ENCODE measurements around the gene MEX3A.

DNA sequence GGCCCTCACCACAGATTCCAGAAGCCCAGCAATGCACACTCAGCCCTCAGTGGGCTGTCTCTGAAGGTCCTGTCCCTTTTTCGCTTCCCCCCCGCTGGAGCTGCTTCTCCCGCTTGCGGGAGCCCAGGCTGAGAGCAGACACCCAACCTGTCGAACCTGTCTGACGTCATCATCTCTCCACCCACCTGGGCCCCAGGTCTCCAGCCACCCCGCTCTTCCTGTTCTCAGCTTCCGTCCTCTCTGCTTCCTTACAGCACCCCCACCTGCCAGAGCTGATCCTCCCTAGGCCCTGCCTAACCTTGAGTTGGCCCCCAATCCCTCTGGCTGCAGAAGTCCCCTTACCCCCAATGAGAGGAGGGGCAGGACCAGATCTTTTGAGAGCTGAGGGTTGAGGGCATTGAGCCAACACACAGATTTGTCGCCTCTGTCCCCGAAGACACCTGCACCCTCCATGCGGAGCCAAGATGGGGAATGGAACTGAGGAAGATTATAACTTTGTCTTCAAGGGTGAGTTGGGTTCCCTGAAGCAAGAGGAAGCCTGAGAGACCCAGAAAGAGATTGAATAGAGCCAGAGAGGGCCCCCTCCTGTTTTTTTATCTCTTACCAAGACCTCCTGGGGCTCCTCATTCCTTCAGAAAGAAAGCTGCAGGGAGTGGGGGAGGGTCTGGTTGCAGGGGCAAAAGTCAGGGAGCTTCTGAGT is 21.2 kb downstream of the MEX3A start, which contains the start of gene RAB25:
- TF ChIP-seq, protein P1, sequence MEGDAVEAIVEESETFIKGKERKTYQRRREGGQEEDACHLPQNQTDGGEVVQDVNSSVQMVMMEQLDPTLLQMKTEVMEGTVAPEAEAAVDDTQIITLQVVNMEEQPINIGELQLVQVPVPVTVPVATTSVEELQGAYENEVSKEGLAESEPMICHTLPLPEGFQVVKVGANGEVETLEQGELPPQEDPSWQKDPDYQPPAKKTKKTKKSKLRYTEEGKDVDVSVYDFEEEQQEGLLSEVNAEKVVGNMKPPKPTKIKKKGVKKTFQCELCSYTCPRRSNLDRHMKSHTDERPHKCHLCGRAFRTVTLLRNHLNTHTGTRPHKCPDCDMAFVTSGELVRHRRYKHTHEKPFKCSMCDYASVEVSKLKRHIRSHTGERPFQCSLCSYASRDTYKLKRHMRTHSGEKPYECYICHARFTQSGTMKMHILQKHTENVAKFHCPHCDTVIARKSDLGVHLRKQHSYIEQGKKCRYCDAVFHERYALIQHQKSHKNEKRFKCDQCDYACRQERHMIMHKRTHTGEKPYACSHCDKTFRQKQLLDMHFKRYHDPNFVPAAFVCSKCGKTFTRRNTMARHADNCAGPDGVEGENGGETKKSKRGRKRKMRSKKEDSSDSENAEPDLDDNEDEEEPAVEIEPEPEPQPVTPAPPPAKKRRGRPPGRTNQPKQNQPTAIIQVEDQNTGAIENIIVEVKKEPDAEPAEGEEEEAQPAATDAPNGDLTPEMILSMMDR (IDR thresholded peaks at IDR 0.05), result peak in 1 of 4 experiments; percentile 19
- TF ChIP-seq POLR2A (IDR thresholded peaks at IDR 0.05), result peak; percentile 86

Measured in prostate gland (tissue), 2 donors.